Esophagus squamous epithelium (tissue), 5 donors: ENCODE measurements around the gene CAVIN1. TPM values are rescaled to one million over a fixed set of nuclear protein-coding genes. Genes with fewer than 3 reads are reported as not detected.
"Not testable (repeated sequence)": the region's sequence is repeated elsewhere in the genome, so short reads cannot be mapped to it uniquely, and the experiment has no call there.

Experiments
- DNase-seq: peaks from one replicate; lab custom pipeline; 2025; lab: John Stamatoyannopoulos, UW
- H3K27ac ChIP-seq, 4 donors: fragments of 200-600 bp; sonication (generic); one replicate each; pipeline ENCODE4 v1.5.1; 2016 to 2019; ENCODE audit warnings: mild to moderate bottlenecking in 1 of 4
- H3K27me3 ChIP-seq, 4 donors: fragments of 200-600 bp; sonication (generic); 1 replicate in 3 of 4; 2 replicates in 1 of 4; pipeline versions ENCODE4 v1.5.1 to v1.6.0; 2017 to 2021; ENCODE audit warnings: antibody characterized with exemption in 1 of 4
- H3K36me3 ChIP-seq, 3 donors: fragments of 200-600 bp; sonication (generic); one replicate each; pipeline ENCODE4 v1.5.1; 2016 to 2019
- H3K4me1 ChIP-seq, 3 donors: fragments of 200-600 bp; sonication (generic); one replicate each; pipeline ENCODE4 v1.5.1; 2017 to 2019
- H3K4me3 ChIP-seq, 4 donors: fragments of 200-600 bp; sonication (generic); 1 replicate in 3 of 4; 2 replicates in 1 of 4; pipeline ENCODE4 v1.5.1; 2016 to 2019; ENCODE audit warnings: mild to moderate bottlenecking in 2 of 4, moderate library complexity in 1 of 4
- H3K9me3 ChIP-seq, 3 donors: fragments of 200-600 bp; sonication (generic); one replicate each; pipeline ENCODE4 v1.5.1; 2016 to 2019
- POLR2A ChIP-seq, 4 donors: fragments of 450-650 bp; IDR thresholded peaks; one replicate each; pipeline ENCODE4 v1.6.1; 2017; ENCODE audit warnings: antibody characterized with exemption in 4 of 4, mild to moderate bottlenecking in 4 of 4, moderate library complexity in 3 of 4
- WGBS, 2 donors: methylation state at CpG; one replicate each; pipeline ENCODE4 v1.1.5; 2018; 5-methylcytosine and 5-hydroxymethylcytosine counted together
- intact Hi-C: fragments of 100-400 bp; cut with DNase I; formaldehyde crosslinking; loops from one replicate; pipeline ENCODE4 v1.15.0; 2022
- total RNA-seq, 4 donors: library from RNA; depleted of rRNA; stranded (reverse); fragments of >200 nt; gene quantifications; one replicate each; pipeline ENCODE4 v1.1.0, GENCODE V29; 2016
- TF ChIP-seq, protein P1 (sequence below), 6 experiments: fragments of 450-650 bp in 4 of 6; fragments of 200-600 bp in 2 of 6; sonication (generic) in 2 of 6; IDR thresholded peaks; one replicate each; pipeline ENCODE4 v1.5.1; 2016 to 2019; ENCODE audit warnings: antibody characterized with exemption in 6 of 6, mild to moderate bottlenecking in 4 of 6, moderate library complexity in 4 of 6
- donor health status: DM: yes; HTN: yes; CAD: no.

Gene CAVIN1
- total RNA-seq, 4 donors from 2014 or later, result 67.8 to 210 (median 113) TPM

DNA sequence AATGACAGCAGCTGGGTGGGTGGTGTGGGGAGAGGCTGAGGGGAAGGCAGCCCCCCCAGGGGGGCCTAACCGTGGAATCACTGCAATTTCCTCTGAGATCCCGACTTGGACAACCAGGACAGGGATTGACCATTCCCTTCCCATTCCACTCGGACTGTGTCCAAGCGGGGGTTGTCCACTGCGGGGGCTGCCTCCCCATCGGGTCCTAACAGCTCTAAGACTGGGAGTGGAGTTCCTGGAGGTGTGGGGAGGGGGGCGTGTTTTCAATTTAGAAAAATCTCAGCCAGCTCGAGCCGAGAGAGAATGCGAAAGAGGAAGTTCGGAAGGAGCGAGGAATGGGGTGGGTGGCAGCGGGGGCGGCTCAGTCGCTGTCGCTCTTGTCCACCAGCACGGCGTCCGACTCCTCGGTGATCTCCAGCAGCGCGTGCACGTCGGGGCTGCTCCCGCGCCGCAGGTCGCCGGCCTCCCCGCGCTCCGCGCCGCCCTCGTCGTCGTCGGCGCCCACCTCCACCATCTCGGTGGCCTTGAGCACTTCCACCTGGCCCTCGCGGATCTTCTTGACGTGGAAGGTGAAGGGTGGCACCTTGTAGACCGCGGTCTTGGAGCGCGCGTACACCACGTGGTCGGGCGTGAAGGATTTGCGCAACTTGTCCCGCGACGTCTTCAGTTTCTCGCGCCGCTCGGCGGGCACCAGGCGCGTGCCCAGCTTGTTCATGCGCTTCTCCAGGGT is 18.6 kb downstream of the CAVIN1 start:
- Histone ChIP-seq H3K4me1 (peaks cover 37 to 92% (median 58%) of the 10 kb centered on the region in 3 donors), H3K9me3 (no peaks in the 10 kb centered on the region), H3K27me3 (no peaks in the 10 kb centered on the region), H3K36me3 (peaks cover 5 to 32% (median 10%) of the 10 kb centered on the region in 3 donors), H3K4me3 (no peak overlapping the region), H3K27ac (peak overlapping the region in 3 of 4 donors; percentile 5 to 97 (median 42))
- intact Hi-C loops, result loop anchor here (5.0 kb wide), 1 partner anchor 82 kb away; no protein-coding TSS in a partner anchor
- 79 to 82% methylated on average over 44 to 58 of the region's 63 CpGs for WGBS, 2 donors
- no peak for TF ChIP-seq POLR2A (IDR thresholded peaks at IDR 0.05)
- TF ChIP-seq, protein P1, sequence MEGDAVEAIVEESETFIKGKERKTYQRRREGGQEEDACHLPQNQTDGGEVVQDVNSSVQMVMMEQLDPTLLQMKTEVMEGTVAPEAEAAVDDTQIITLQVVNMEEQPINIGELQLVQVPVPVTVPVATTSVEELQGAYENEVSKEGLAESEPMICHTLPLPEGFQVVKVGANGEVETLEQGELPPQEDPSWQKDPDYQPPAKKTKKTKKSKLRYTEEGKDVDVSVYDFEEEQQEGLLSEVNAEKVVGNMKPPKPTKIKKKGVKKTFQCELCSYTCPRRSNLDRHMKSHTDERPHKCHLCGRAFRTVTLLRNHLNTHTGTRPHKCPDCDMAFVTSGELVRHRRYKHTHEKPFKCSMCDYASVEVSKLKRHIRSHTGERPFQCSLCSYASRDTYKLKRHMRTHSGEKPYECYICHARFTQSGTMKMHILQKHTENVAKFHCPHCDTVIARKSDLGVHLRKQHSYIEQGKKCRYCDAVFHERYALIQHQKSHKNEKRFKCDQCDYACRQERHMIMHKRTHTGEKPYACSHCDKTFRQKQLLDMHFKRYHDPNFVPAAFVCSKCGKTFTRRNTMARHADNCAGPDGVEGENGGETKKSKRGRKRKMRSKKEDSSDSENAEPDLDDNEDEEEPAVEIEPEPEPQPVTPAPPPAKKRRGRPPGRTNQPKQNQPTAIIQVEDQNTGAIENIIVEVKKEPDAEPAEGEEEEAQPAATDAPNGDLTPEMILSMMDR (IDR thresholded peaks at IDR 0.05), result no peak
- DNase-seq, result no peak

DNA sequence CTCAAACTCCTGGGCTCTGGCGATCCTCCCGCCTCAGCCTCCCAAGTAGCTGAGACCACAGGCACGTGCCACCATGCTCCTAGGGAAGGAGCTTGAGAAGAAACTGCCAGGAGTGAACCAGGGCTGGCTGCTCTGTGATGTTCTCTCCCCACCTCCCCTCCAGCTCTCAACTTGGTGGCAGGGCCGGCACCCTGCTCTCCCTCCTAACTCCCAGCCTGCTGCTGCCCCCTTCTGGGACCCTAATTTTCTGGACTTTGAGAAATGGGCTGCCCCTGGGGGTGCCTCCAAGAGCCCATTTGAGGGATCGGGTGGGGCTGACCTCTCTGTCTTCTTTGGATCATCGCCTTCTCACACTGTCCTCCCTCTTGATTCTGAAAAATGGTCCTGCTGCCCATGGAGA is 19.9 kb downstream of the CAVIN1 start:
- peaks cover 28 to 92% (median 52%) of the 10 kb centered on the region in 3 donors for H3K4me1 ChIP-seq
- 44 to 73% methylated on average over 2 to 4 of the region's 6 CpGs for WGBS, 2 donors
- no peaks in the 10 kb centered on the region for H3K27me3 ChIP-seq
- H3K27ac ChIP-seq, result peak overlapping the region in 3 of 4 donors; percentile 11 to 97 (median 32)
- DNase-seq, result no peak
- H3K36me3 ChIP-seq, result peaks cover 5 to 32% (median 10%) of the 10 kb centered on the region in 3 donors
- intact Hi-C loops, result loop anchor here (5.0 kb wide), 1 partner anchor 81 kb away; no protein-coding TSS in a partner anchor
- no peak overlapping the region for H3K4me3 ChIP-seq
- no peak for TF ChIP-seq POLR2A (IDR thresholded peaks at IDR 0.05)
- TF ChIP-seq, protein P1 (IDR thresholded peaks at IDR 0.05), result peak in 3 of 6 experiments; percentile 11 to 16 (median 16)
- H3K9me3 ChIP-seq, result no peaks in the 10 kb centered on the region

DNA sequence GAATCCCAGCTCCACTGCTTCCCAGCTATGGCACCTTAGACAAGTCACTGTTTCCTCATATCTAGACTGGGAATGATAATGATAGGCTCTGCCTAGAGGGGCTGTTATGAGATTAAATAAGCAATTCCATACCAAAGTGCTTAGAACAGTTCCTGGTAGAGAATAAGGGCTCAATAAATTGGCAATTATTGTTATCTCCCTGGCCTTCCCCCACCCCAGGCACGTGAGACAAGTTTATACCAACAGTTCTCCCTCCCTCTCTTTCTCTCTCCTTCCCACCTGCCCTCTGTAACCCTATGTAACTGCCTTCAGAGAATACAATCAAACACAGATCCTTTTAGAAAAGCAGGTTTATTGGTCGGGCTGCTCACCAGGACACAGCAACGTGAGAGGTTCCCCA is 20.9 kb downstream of the CAVIN1 start:
- Histone ChIP-seq H3K4me1 (peaks cover 18 to 86% (median 44%) of the 10 kb centered on the region in 3 donors), H3K27ac (peak overlapping the region in 3 of 4 donors; percentile 24 to 97 (median 32)), H3K27me3 (no peaks in the 10 kb centered on the region), H3K36me3 (peaks cover 5 to 32% (median 10%) of the 10 kb centered on the region in 3 donors), H3K4me3 (no peak overlapping the region), H3K9me3 (no peaks in the 10 kb centered on the region)
- no peak for TF ChIP-seq POLR2A (IDR thresholded peaks at IDR 0.05)
- TF ChIP-seq, protein P1 (IDR thresholded peaks at IDR 0.05), result no peak
- intact Hi-C loops, result loop anchor here (5.0 kb wide), 1 partner anchor 80 kb away; no protein-coding TSS in a partner anchor
- DNase-seq, result no peak
- 22 to 36% methylated on average over 3 of the region's 3 CpGs for WGBS, 2 donors

DNA sequence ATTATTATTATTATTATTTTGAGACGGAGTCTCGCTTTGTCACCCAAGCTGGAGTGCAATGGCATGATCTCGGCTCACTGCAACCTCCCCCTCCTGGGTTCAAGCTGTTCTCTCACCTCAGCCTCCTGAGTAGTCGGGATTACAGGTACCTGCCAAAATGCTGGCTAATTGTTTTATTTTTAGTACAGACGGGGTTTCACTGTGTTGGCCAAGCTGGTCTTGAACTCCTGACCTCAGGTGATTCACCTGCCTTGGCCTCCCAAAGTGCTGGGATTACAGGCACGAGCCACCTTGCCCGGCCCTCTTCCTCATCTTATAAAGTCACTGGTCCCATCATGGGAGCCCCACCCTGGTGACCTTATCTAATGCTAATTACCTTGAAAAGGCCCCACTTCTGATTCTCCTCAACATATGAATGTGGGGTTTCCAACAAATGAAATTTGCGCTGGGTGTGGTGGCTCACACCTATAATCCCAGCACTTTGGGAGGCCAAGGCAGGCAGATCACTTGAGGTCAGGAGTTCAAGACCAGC is 22.1 kb downstream of the CAVIN1 start:
- not testable (repeated sequence) for H3K4me3 ChIP-seq, DNase-seq, H3K27me3 ChIP-seq, H3K9me3 ChIP-seq
- peak overlapping the region in 1 of 4 donors; percentile 21 for H3K27ac ChIP-seq
- intact Hi-C loops, result loop anchor here (5.0 kb wide), 1 partner anchor 79 kb away; no protein-coding TSS in a partner anchor
- 74 to 90% methylated on average over 4 to 8 of the region's 8 CpGs for WGBS, 2 donors
- H3K36me3 ChIP-seq, result peaks cover 5 to 32% (median 10%) of the 10 kb centered on the region in 3 donors
- H3K4me1 ChIP-seq, result peaks cover 9 to 74% (median 33%) of the 10 kb centered on the region in 3 donors

DNA sequence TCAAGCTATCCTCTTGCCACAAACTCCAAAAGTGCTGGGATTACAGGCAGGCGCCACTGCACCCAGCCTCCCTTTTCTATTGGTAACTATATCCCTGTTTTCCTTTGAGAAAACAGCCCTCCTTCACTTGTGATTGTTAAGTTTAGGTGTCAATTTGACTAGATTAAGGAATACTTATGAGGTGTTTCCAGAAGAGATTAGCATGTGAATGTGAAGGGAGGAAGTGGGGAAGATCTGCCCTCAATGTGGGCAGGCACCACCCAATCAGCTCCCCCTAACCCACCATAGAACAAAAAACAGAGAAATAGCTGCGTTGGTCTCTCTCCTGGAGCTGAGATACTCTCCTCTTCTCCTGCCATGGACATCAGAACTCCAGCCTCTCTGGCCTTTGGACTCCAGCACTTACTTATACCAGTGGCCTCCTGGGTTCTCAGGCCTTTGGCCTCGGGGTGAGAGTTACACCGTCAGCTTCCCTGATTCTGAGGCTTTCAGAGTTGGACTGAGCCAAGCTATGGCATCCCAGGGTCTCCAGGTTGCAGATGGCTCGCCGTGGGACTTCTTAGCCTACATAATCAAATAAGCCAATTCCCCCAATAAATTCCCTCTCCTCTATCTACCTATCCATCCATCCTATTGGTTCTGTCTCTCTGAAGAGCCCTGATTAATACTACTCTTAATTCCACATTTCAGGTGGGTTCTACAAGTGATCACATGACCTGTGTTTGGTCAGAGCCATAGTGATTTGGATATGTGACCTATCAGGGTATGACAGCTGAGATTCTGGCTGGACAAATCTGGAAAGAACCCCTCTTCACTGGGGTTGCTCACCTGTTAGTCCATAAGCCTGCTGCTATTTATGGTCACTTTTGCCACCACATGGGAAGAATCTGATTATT is 22.9 kb downstream of the CAVIN1 start:
- 73 to 92% methylated on average over 6 of the region's 6 CpGs for WGBS, 2 donors
- Histone ChIP-seq H3K27ac (peak overlapping the region in 2 of 4 donors; percentile 21 to 40), H3K4me3 (no peak overlapping the region), H3K9me3 (no peaks in the 10 kb centered on the region), H3K4me1 (peaks cover 9 to 69% (median 26%) of the 10 kb centered on the region in 3 donors), H3K27me3 (no peaks in the 10 kb centered on the region), H3K36me3 (peaks cover 5 to 30% (median 10%) of the 10 kb centered on the region in 3 donors)
- intact Hi-C loops, result loop anchor here (5.0 kb wide), 1 partner anchor 78 kb away; no protein-coding TSS in a partner anchor
- DNase-seq, result no peak
- no peak for TF ChIP-seq POLR2A (IDR thresholded peaks at IDR 0.05)
- TF ChIP-seq, protein P1 (IDR thresholded peaks at IDR 0.05), result no peak
